Spleen (tissue), 11 donors: ENCODE data around the gene RAB7A. TPM values are rescaled to one million over a fixed set of nuclear protein-coding genes. Genes with fewer than 3 reads are reported as not detected.
"Not testable (repeated sequence)": the region's sequence is repeated elsewhere in the genome, so short reads cannot be mapped to it uniquely, and the experiment has no call there.

Experiments
- DNase-seq: peaks from one replicate; pipeline ENCODE4 v3.0.0-alpha.2; 2020
- H3K27ac ChIP-seq, 8 donors: fragments of 200-600 bp; sonication (generic) in 7 of 8; 1 replicate in 4 of 8; 2 replicates in 4 of 8; pipeline versions ENCODE4 v1.5.0 to v1.8.0; 2016 to 2021; ENCODE audit warnings: inconsistent platforms in 4 of 8, mild to moderate bottlenecking in 4 of 8, moderate library complexity in 1 of 8
- H3K27me3 ChIP-seq, 7 donors: fragments of 200-600 bp; sonication (generic) in 6 of 7; replicated peaks in 1 of 7; 1 replicate in 4 of 7; 2 replicates in 3 of 7; pipeline versions ENCODE4 v1.5.0 to v1.8.0; 2016 to 2021; ENCODE audit warnings: inconsistent platforms in 3 of 7, mild to moderate bottlenecking in 1 of 7
- H3K36me3 ChIP-seq, 6 donors: fragments of 200-600 bp; sonication (generic) in 5 of 6; 1 replicate in 4 of 6; 2 replicates in 2 of 6; pipeline versions ENCODE4 v1.5.0 to v1.8.0; 2016 to 2021; ENCODE audit warnings: inconsistent platforms in 2 of 6
- H3K4me1 ChIP-seq, 6 donors: fragments of 200-600 bp; sonication (generic) in 5 of 6; 1 replicate in 3 of 6; 2 replicates in 3 of 6; pipeline versions ENCODE4 v1.5.0 to v1.8.0; 2016 to 2021; ENCODE audit warnings: inconsistent platforms in 3 of 6
- H3K4me3 ChIP-seq, 8 donors: fragments of 200-600 bp; sonication (generic) in 7 of 8; 1 replicate in 4 of 8; 2 replicates in 4 of 8; pipeline versions ENCODE4 v1.5.0 to v1.8.0; 2016 to 2021; ENCODE audit warnings: inconsistent platforms in 4 of 8, mild to moderate bottlenecking in 4 of 8, moderate library complexity in 2 of 8
- H3K9me3 ChIP-seq, 8 donors: fragments of 200-600 bp; sonication (generic) in 7 of 8; 1 replicate in 4 of 8; 2 replicates in 4 of 8; pipeline versions ENCODE4 v1.5.0 to v1.8.0; 2016 to 2021; ENCODE audit warnings: inconsistent platforms in 4 of 8
- CTCF ChIP-seq, 11 experiments: fragments of 200-600 bp in 7 of 11; fragments of 450-650 bp in 4 of 11; sonication (generic) in 4 of 11; IDR thresholded peaks in 8 of 11; conservative IDR thresholded peaks in 3 of 11; 1 replicate in 7 of 11; 2 replicates in 4 of 11; pipeline versions ENCODE4 v1.4.0 to v1.8.0; 2016 to 2021; ENCODE audit warnings: antibody characterized with exemption in 11 of 11, inconsistent platforms in 4 of 11, mild to moderate bottlenecking in 1 of 11
- POLR2A ChIP-seq, 3 donors: fragments of 450-650 bp; IDR thresholded peaks; one replicate each; pipeline ENCODE4 v1.5.1; 2017; ENCODE audit warnings: antibody characterized with exemption in 3 of 3, mild to moderate bottlenecking in 1 of 3
- POLR2AphosphoS5 ChIP-seq, 3 donors: sonication (generic); formaldehyde crosslinking; IDR thresholded peaks; one replicate each; pipeline ENCODE4 v1.5.1; 2017; ENCODE audit warnings: antibody characterized with exemption in 3 of 3
- WGBS, 5 donors: extraction: QIAGEN DNeasy Blood & Tissue Kit in 3 of 5; methylation state at CpG; one replicate each; pipeline versions ENCODE4 v1.1.5 to v1.1.7; 2013 to 2018; 5-methylcytosine and 5-hydroxymethylcytosine counted together
- intact Hi-C: fragments of 100-400 bp; cut with DNase I; formaldehyde crosslinking; loops from one replicate; pipeline ENCODE4 v1.15.0; 2023; ENCODE audit warnings: low total_unique reads
- polyA plus RNA-seq, 3 donors: library from polyadenylated mRNA; stranded (reverse); fragments of 200-250 nt; gene quantifications; one replicate each; pipeline ENCODE4 v1.2.1, GENCODE V29; 2013
- total RNA-seq, 7 donors: library from RNA; depleted of rRNA in 3 of 7; stranded (reverse); fragments of >200 nt in 3 of 7; fragmentation: NEBNext Ultra II Directional in 4 of 7; extraction: Animal tissue kit (Norgen Biotek cat#: 25700) in 4 of 7; gene quantifications; one replicate each; pipeline versions ENCODE4 v1.1.0 to v1.2.1, GENCODE V29; 2016 to 2021
- donor health status: healthy with polysubstance abuse.
- donor health status: DM: no; HTN: no; CAD: no; lungs with moderate emphysema.
- donor health status: DM: no; HTN: no; CAD: no.
- donor health status: Bipolar disorder and iron deficiency.
- donor health status: healthy.
- donor health status: DM: no; HTN: no; CAD: no.
- donor health status: DM: yes; HTN: yes; CAD: no.

RAB7A gene
- total and polyA plus RNA-seq, 10 donors: 82.3 to 227 (median 150) TPM

- TF ChIP-seq CTCF (IDR thresholded peaks at IDR 0.05 in 8 of 11, conservative IDR thresholded peaks at IDR 0.05 in 3 of 11): no peak
- DNase-seq: no peak
- Histone ChIP-seq H3K36me3 (peaks cover 0 to 48% (median 20%) of the 10 kb centered on the region in 6 donors), H3K4me3 (no peak overlapping the region), H3K9me3 (peaks cover 0 to 13% (median 9%) of the 10 kb centered on the region in 8 donors), H3K4me1 (peaks cover 11 to 91% (median 54%) of the 10 kb centered on the region in 6 donors), H3K27me3 (no peaks in the 10 kb centered on the region), H3K27ac (peak overlapping the region in 3 of 8 donors; percentile 46 to 59 (median 47))
- 47 to 79% (median 63%) methylated on average over 3 to 4 of the region's 4 CpGs for WGBS, 5 donors
- intact Hi-C loops: no loop called here
Observed at GRCh38 chr3:128748557-128748956, 22.6 kb downstream of the RAB7A start.

- TF ChIP-seq CTCF (IDR thresholded peaks at IDR 0.05 in 8 of 11, conservative IDR thresholded peaks at IDR 0.05 in 3 of 11) (no peak), POLR2A (IDR thresholded peaks at IDR 0.05) (no peak), POLR2AphosphoS5 (IDR thresholded peaks at IDR 0.05) (no peak)
- intact Hi-C loops: no loop called here
- peak overlapping the region in 3 of 8 donors; percentile 46 to 59 (median 47) for H3K27ac ChIP-seq
- peaks cover 0 to 43% (median 15%) of the 10 kb centered on the region in 6 donors for H3K36me3 ChIP-seq
- peaks cover 0 to 8% (median 5%) of the 10 kb centered on the region in 8 donors for H3K9me3 ChIP-seq
- H3K27me3 ChIP-seq: no peaks in the 10 kb centered on the region
- H3K4me3 ChIP-seq: no peak overlapping the region
- no peak for DNase-seq
- peaks cover 11 to 96% (median 59%) of the 10 kb centered on the region in 6 donors for H3K4me1 ChIP-seq
Observed at GRCh38 chr3:128749035-128749434, 23.1 kb downstream of the RAB7A start.

GRCh38 chr3:128749561-128749960 lies 23.6 kb downstream of the RAB7A start:
- H3K27ac ChIP-seq: peak overlapping the region in 1 of 8 donors; percentile 47
- DNase-seq, H3K9me3 ChIP-seq, H3K27me3 ChIP-seq, H3K4me3 ChIP-seq, intact Hi-C loops: not testable (repeated sequence)
- 81 to 96% (median 93%) methylated on average over 5 of the region's 5 CpGs for WGBS, 5 donors
- H3K36me3 ChIP-seq: peaks cover 0 to 38% (median 10%) of the 10 kb centered on the region in 6 donors
- peaks cover 11 to 99% (median 64%) of the 10 kb centered on the region in 6 donors for H3K4me1 ChIP-seq

GRCh38 chr3:128753715-128754114 lies 27.7 kb downstream of the RAB7A start:
- Histone ChIP-seq H3K4me1 (peaks cover 7 to 99% (median 53%) of the 10 kb centered on the region in 6 donors), H3K4me3 (no peak overlapping the region), H3K27me3 (no peaks in the 10 kb centered on the region), H3K9me3 (peaks cover 0 to 6% (median 0%) of the 10 kb centered on the region in 8 donors), H3K27ac (peak overlapping the region in 1 of 8 donors; percentile 23), H3K36me3 (peaks cover 0 to 12% (median 0%) of the 10 kb centered on the region in 6 donors)
- 38 to 64% (median 45%) methylated on average over 1 of the region's 1 CpG for WGBS, 5 donors
- intact Hi-C loops: no loop called here
- DNase-seq: no peak
- no peak for TF ChIP-seq CTCF (IDR thresholded peaks at IDR 0.05 in 8 of 11, conservative IDR thresholded peaks at IDR 0.05 in 3 of 11)

GRCh38 chr3:128760042-128760441 lies 34.1 kb downstream of the RAB7A start:
- peak overlapping the region in 7 of 8 donors; percentile 55 to 89 (median 76) for H3K27ac ChIP-seq
- 93 to 96% (median 95%) methylated on average over 5 of the region's 5 CpGs for WGBS, 5 donors

More at GRCh38 chr3:128760042-128760441, 34.1 kb downstream of the RAB7A start:
- H3K27me3 ChIP-seq: no peaks in the 10 kb centered on the region
- peaks cover 0 to 13% (median 6%) of the 10 kb centered on the region in 6 donors for H3K36me3 ChIP-seq
- intact Hi-C loops: no loop called here
- peaks cover 0 to 6% (median 0%) of the 10 kb centered on the region in 8 donors for H3K9me3 ChIP-seq
- DNase-seq: no peak
- TF ChIP-seq POLR2A (IDR thresholded peaks at IDR 0.05): no peak
- TF ChIP-seq POLR2AphosphoS5 (IDR thresholded peaks at IDR 0.05): no peak
- TF ChIP-seq CTCF (IDR thresholded peaks at IDR 0.05 in 8 of 11, conservative IDR thresholded peaks at IDR 0.05 in 3 of 11): no peak
- H3K4me3 ChIP-seq: peak overlapping the region in 1 of 8 donors; percentile 22
- H3K4me1 ChIP-seq: peaks cover 6 to 99% (median 49%) of the 10 kb centered on the region in 6 donors
